Measurements from ENCODE around the gene MECR.

The MECR gene

GRCh38 chr1:29186707-29187106 is 44.0 kb downstream of the MECR start:
- H3F3A ChIP-seq (ENCODE audit: control insufficient read depth, insufficient read depth): no peaks in the 10 kb centered on the region
- H3K4me1 ChIP-seq (ENCODE audit: control insufficient read depth, low read length): peaks cover 10% of the 10 kb centered on the region
- H3K4me2 ChIP-seq (ENCODE audit: low read length): no peak overlapping the region
- no peaks in the 10 kb centered on the region for H4K20me1 ChIP-seq (ENCODE audit: control insufficient read depth, insufficient read depth, low read depth, low read length)
- H3K9me2 ChIP-seq (replicated peaks; ENCODE audit: control insufficient read depth, low read length): no peaks in the 10 kb centered on the region
- H3K79me2 ChIP-seq (ENCODE audit: control insufficient read depth, low read length): 0 out of 2 replicates have a peak, but pooled peaks cover 2% of the 10 kb centered on the region
- no peaks in the 10 kb centered on the region for H3K36me3 ChIP-seq (ENCODE audit: control insufficient read depth, low read length)
- no peak overlapping the region for H3K27ac ChIP-seq (ENCODE audit: low read depth, low read length)
- no peaks in the 10 kb centered on the region for H3K27me3 ChIP-seq (ENCODE audit: control insufficient read depth, low read length)
- TF ChIP-seq EZH2phosphoT487 (IDR thresholded peaks at IDR 0.05; ENCODE audit: borderline replicate concordance, low read length): no peak
- TF ChIP-seq CTCF (IDR thresholded peaks at IDR 0.05; ENCODE audit: low read depth, low read length, poor library complexity, severe bottlenecking): no peak
- no peaks in the 10 kb centered on the region for H3K9me3 ChIP-seq (ENCODE audit: control insufficient read depth, insufficient read depth, low read length)
- H3K4me3 ChIP-seq (ENCODE audit: low read length): no peak overlapping the region

- Histone ChIP-seq H3K36me3 (ENCODE audit: control insufficient read depth, low read length) (peaks cover 4% of the 10 kb centered on the region), H3K9me2 (replicated peaks; ENCODE audit: control insufficient read depth, low read length) (no peaks in the 10 kb centered on the region), H3K27ac (ENCODE audit: low read depth, low read length) (no peak overlapping the region), H3K4me2 (ENCODE audit: low read length) (no peak overlapping the region), H4K20me1 (ENCODE audit: control insufficient read depth, insufficient read depth, low read depth, low read length) (no peaks in the 10 kb centered on the region), H3F3A (ENCODE audit: control insufficient read depth, insufficient read depth) (no peaks in the 10 kb centered on the region), H3K9me3 (ENCODE audit: control insufficient read depth, insufficient read depth, low read length) (no peaks in the 10 kb centered on the region), H3K4me3 (ENCODE audit: low read length) (no peak overlapping the region), H3K4me1 (ENCODE audit: control insufficient read depth, low read length) (peaks cover 10% of the 10 kb centered on the region), H3K27me3 (ENCODE audit: control insufficient read depth, low read length) (no peaks in the 10 kb centered on the region), H3K79me2 (ENCODE audit: control insufficient read depth, low read length) (peaks cover 7% of the 10 kb centered on the region)
- no peak for TF ChIP-seq EZH2phosphoT487 (IDR thresholded peaks at IDR 0.05; ENCODE audit: borderline replicate concordance, low read length)
- TF ChIP-seq CTCF (IDR thresholded peaks at IDR 0.05; ENCODE audit: low read depth, low read length, poor library complexity, severe bottlenecking): no peak
Observed at GRCh38 chr1:29186252-29186651, 44.5 kb downstream of the MECR start.

GRCh38 chr1:29183287-29183686 is 47.4 kb downstream of the MECR start:
- Histone ChIP-seq H3K4me1 (ENCODE audit: control insufficient read depth, low read length) (peaks cover 30% of the 10 kb centered on the region), H3K36me3 (ENCODE audit: control insufficient read depth, low read length) (peaks cover 34% of the 10 kb centered on the region), H3K4me2 (ENCODE audit: low read length) (no peak overlapping the region), H3K27me3 (ENCODE audit: control insufficient read depth, low read length) (no peaks in the 10 kb centered on the region), H3K9me2 (replicated peaks; ENCODE audit: control insufficient read depth, low read length) (no peaks in the 10 kb centered on the region), H3K27ac (ENCODE audit: low read depth, low read length) (no peak overlapping the region), H4K20me1 (ENCODE audit: control insufficient read depth, insufficient read depth, low read depth, low read length) (peaks cover 26% of the 10 kb centered on the region), H3F3A (ENCODE audit: control insufficient read depth, insufficient read depth) (no peaks in the 10 kb centered on the region), H3K4me3 (ENCODE audit: low read length) (no peak overlapping the region), H3K9me3 (ENCODE audit: control insufficient read depth, insufficient read depth, low read length) (no peaks in the 10 kb centered on the region), H3K79me2 (ENCODE audit: control insufficient read depth, low read length) (peaks cover 36% of the 10 kb centered on the region)
- TF ChIP-seq EZH2phosphoT487 (IDR thresholded peaks at IDR 0.05; ENCODE audit: borderline replicate concordance, low read length) (no peak), CTCF (IDR thresholded peaks at IDR 0.05; ENCODE audit: low read depth, low read length, poor library complexity, severe bottlenecking) (no peak)
